Upper lobe of left lung (tissue), 4 donors: Measurements from ENCODE around the gene NOL3.

ENCODE experiments used
- EP300 ChIP-seq, 4 donors: sonication (generic); formaldehyde crosslinking; IDR thresholded peaks; one replicate each; pipeline ENCODE4 v1.5.1; 2017; ENCODE audit warnings: antibody characterized with exemption in 4 of 4, control low read depth in 2 of 4
- POLR2A ChIP-seq, 4 donors: fragments of 450-650 bp; IDR thresholded peaks; one replicate each; pipeline ENCODE4 v1.5.1; 2016 to 2017; ENCODE audit warnings: antibody characterized with exemption in 4 of 4, mild to moderate bottlenecking in 2 of 4
- TF ChIP-seq, protein P1 (sequence below), 6 experiments: fragments of 450-650 bp in 4 of 6; fragments of 200-600 bp in 2 of 6; sonication (generic) in 2 of 6; IDR thresholded peaks; one replicate each; pipeline ENCODE4 v1.5.1; 2016 to 2019; ENCODE audit warnings: antibody characterized with exemption in 6 of 6

DNA sequence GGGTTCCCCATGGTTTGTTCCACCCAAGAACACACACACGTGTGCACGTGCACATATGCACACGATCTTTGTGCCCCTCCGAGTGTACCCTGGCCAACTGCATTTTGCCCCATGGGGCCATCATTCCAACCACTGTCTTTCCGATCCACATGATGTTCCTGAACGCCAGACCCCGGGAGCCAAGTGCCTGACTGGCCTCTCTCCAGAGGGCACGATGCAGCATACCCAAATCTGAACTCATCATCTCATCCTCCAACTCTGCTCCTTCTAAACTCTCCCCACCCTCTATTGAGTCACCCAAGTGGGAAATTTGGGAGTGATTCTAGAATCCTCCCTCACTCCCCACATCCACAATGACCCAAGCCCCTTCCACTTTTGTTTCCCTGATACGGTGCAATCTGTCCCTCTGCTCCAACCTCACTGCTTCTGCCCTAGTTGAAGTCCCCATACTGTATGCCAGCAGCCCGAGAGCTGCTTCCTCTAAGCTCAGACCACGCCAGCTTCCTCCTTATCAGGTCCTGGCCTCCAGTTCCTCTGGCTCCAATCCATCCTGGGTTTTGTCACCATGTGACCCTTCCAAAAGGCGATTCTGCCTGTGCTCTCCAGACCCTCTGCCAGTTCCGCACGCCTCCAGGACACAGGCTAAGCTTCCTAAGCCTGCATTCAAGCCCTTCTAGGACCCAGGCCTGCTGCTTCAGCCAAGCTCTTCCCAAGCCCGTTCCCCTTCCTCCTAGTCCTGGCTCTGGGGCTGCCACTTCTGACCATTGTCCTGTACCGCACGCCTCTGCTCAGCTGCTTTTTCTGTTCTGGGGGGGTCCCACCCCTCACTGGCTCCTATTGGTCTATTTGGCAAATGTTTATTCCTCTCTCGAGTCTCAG, 46.5 kb downstream of the NOL3 start:
- TF ChIP-seq, protein P1, sequence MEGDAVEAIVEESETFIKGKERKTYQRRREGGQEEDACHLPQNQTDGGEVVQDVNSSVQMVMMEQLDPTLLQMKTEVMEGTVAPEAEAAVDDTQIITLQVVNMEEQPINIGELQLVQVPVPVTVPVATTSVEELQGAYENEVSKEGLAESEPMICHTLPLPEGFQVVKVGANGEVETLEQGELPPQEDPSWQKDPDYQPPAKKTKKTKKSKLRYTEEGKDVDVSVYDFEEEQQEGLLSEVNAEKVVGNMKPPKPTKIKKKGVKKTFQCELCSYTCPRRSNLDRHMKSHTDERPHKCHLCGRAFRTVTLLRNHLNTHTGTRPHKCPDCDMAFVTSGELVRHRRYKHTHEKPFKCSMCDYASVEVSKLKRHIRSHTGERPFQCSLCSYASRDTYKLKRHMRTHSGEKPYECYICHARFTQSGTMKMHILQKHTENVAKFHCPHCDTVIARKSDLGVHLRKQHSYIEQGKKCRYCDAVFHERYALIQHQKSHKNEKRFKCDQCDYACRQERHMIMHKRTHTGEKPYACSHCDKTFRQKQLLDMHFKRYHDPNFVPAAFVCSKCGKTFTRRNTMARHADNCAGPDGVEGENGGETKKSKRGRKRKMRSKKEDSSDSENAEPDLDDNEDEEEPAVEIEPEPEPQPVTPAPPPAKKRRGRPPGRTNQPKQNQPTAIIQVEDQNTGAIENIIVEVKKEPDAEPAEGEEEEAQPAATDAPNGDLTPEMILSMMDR (IDR thresholded peaks at IDR 0.05): no peak
- TF ChIP-seq EP300 (IDR thresholded peaks at IDR 0.05): no peak
- peak in 1 of 4 donors; percentile 18 for TF ChIP-seq POLR2A (IDR thresholded peaks at IDR 0.05)
